HG03565 (cell line): ENCODE results near the gene FAM53C.
A peak's percentile ranks its signal among the peaks of the same experiment; 100 is the strongest.

Experiments
- ATAC-seq: cut with Tn5 transposase; IDR thresholded peaks from one replicate; pipeline ENCODE4 v1.9.1; 2021; ENCODE audit warnings: mild to moderate bottlenecking, moderate library complexity; ENCODE audit not compliant: unreplicated experiment

FAM53C gene

GRCh38 chr5:138350563-138350890 is 12.5 kb downstream of the FAM53C start:
- ATAC-seq: no peak

- ATAC-seq: no peak
Observed at GRCh38 chr5:138351056-138351455, 13.0 kb downstream of the FAM53C start.

GRCh38 chr5:138351517-138351916 is 13.5 kb downstream of the FAM53C start:
- no peak for ATAC-seq

- peak; percentile 44 for ATAC-seq
Observed at GRCh38 chr5:138352071-138352721, 14.1 kb downstream of the FAM53C start, which contains the start of gene KDM3B. TSS of gene KDM3B (plus strand) at chr5:138352685. CDS start at chr5:138352796, 111 bp downstream.

- peak; percentile 26 for ATAC-seq
Observed at GRCh38 chr5:138352722-138353559, 14.9 kb downstream of the FAM53C start.

GRCh38 chr5:138353560-138354080 is 15.6 kb downstream of the FAM53C start:
- ATAC-seq: no peak

- ATAC-seq: no peak
Observed at GRCh38 chr5:138354387-138354786, 16.3 kb downstream of the FAM53C start.

GRCh38 chr5:138354926-138355378 is 16.9 kb downstream of the FAM53C start:
- ATAC-seq: peak; percentile 55

GRCh38 chr5:138359621-138360020 is 21.6 kb downstream of the FAM53C start:
- ATAC-seq: no peak

GRCh38 chr5:138360941-138361452 is 22.9 kb downstream of the FAM53C start:
- no peak for ATAC-seq

- no peak for ATAC-seq
Observed at GRCh38 chr5:138364576-138364975, 26.5 kb downstream of the FAM53C start.

GRCh38 chr5:138366632-138367382 is 28.7 kb downstream of the FAM53C start:
- no peak for ATAC-seq

- ATAC-seq: no peak
Observed at GRCh38 chr5:138369261-138369660, 31.2 kb downstream of the FAM53C start.

GRCh38 chr5:138369706-138370105 is 31.6 kb downstream of the FAM53C start:
- ATAC-seq: no peak

- no peak for ATAC-seq
Observed at GRCh38 chr5:138370537-138370936, 32.5 kb downstream of the FAM53C start.

GRCh38 chr5:138371454-138371853 is 33.4 kb downstream of the FAM53C start:
- ATAC-seq: no peak

- no peak for ATAC-seq
Observed at GRCh38 chr5:138372225-138372624, 34.2 kb downstream of the FAM53C start.

- no peak for ATAC-seq
Observed at GRCh38 chr5:138372653-138373052, 34.6 kb downstream of the FAM53C start.

- no peak for ATAC-seq
Observed at GRCh38 chr5:138382347-138382746, 44.3 kb downstream of the FAM53C start.

GRCh38 chr5:138385660-138386059 is 47.6 kb downstream of the FAM53C start:
- no peak for ATAC-seq

GRCh38 chr5:138386290-138386689 is 48.2 kb downstream of the FAM53C start:
- no peak for ATAC-seq
